SK-N-MC (cell line): ENCODE data around the gene PLA2G4C.

Experiments
- EZH2 ChIP-seq: fragments of 200-600 bp; sonication (generic); IDR thresholded peaks from one replicate; pipeline ENCODE4 v1.6.1; 2017; ENCODE audit warnings: antibody characterized with exemption
- FOXP2 ChIP-seq: optimal IDR thresholded peaks from 2 replicates; pipeline ENCODE3; 2011; ENCODE audit warnings: mild to moderate bottlenecking, moderate library complexity; ENCODE audit not compliant: insufficient read depth; ENCODE audit errors: extremely low read length, control extremely low read depth
- POLR2AphosphoS5 ChIP-seq: IDR thresholded peaks from 2 replicates; pipeline ENCODE4 v1.6.1; 2012; ENCODE audit warnings: mild to moderate bottlenecking, low read depth, low read length, borderline replicate concordance

- TF ChIP-seq POLR2AphosphoS5 (no peak), EZH2 (no peak), FOXP2 (no peak)
Observed at GRCh38 chr19:48133094-48133493, 22.5 kb upstream of the PLA2G4C start.
